GM23248 (cell line): ENCODE measurements around the gene IGF2BP2. TPM values are rescaled to one million over a fixed set of nuclear protein-coding genes. Genes with fewer than 3 reads are reported as not detected.
A peak's percentile ranks its signal among the peaks of the same experiment; 100 is the strongest.
"Not testable (repeated sequence)": the region's sequence is repeated elsewhere in the genome, so short reads cannot be mapped to it uniquely, and the experiment has no call there.

Experiments used
- DNase-seq: peaks from one replicate; pipeline ENCODE4 v3.0.0-alpha.2; 2015
- H2AFZ ChIP-seq: fragments of 200-600 bp; sonication (generic); 2 replicates; pipeline ENCODE4 v1.6.1; 2016; ENCODE audit warnings: antibody characterized with exemption
- H3F3A ChIP-seq: fragments of 200-600 bp; sonication (generic); 2 replicates; pipeline ENCODE4 v1.6.1; 2016; ENCODE audit warnings: mild to moderate bottlenecking, antibody characterized with exemption, mixed run types; ENCODE audit not compliant: insufficient read depth
- H3K27ac ChIP-seq: fragments of 200-600 bp; sonication (generic); 2 replicates; pipeline ENCODE4 v1.5.1; 2016; ENCODE audit warnings: mild to moderate bottlenecking
- H3K27me3 ChIP-seq: fragments of 200-600 bp; sonication (generic); replicated peaks from 2 replicates; pipeline ENCODE4 v1.6.1; 2016; ENCODE audit warnings: mild to moderate bottlenecking; ENCODE audit not compliant: insufficient read depth
- H3K36me3 ChIP-seq: fragments of 200-600 bp; sonication (generic); 2 replicates; pipeline ENCODE4 v1.6.1; 2016; ENCODE audit warnings: low read depth, mild to moderate bottlenecking
- H3K4me1 ChIP-seq: fragments of 200-600 bp; sonication (generic); 2 replicates; pipeline ENCODE4 v1.6.1; 2016; ENCODE audit warnings: mild to moderate bottlenecking; ENCODE audit not compliant: insufficient read depth
- H3K4me2 ChIP-seq: fragments of 200-600 bp; sonication (generic); one replicate; pipeline ENCODE4 v1.6.1; 2016; ENCODE audit warnings: mild to moderate bottlenecking; ENCODE audit not compliant: unreplicated experiment
- H3K4me3 ChIP-seq: fragments of 200-600 bp; sonication (generic); 2 replicates; pipeline ENCODE4 v1.5.1; 2016; ENCODE audit warnings: mild to moderate bottlenecking
- H3K79me2 ChIP-seq: fragments of 200-600 bp; sonication (generic); 2 replicates; pipeline ENCODE4 v1.6.1; 2016; ENCODE audit warnings: mild to moderate bottlenecking; ENCODE audit not compliant: insufficient read depth
- H3K9ac ChIP-seq: fragments of 200-600 bp; sonication (generic); 2 replicates; pipeline ENCODE4 v1.6.1; 2016; ENCODE audit warnings: mild to moderate bottlenecking
- H3K9me2 ChIP-seq: fragments of 200-600 bp; sonication (generic); 2 replicates; pipeline ENCODE4 v1.6.1; 2016; ENCODE audit warnings: mixed run types, mild to moderate bottlenecking, moderate library complexity; ENCODE audit not compliant: insufficient read depth
- H3K9me3 ChIP-seq: fragments of 200-600 bp; sonication (generic); one replicate; pipeline ENCODE4 v1.6.1; 2017; ENCODE audit warnings: low read depth
- H4K20me1 ChIP-seq: fragments of 200-600 bp; sonication (generic); 2 replicates; pipeline ENCODE4 v1.6.0; 2016; ENCODE audit not compliant: insufficient read depth
- EZH2 ChIP-seq: fragments of 200-600 bp; sonication (generic); IDR thresholded peaks from 2 replicates; pipeline ENCODE4 v1.6.1; 2018; ENCODE audit warnings: antibody characterized with exemption, mild to moderate bottlenecking; ENCODE audit not compliant: insufficient read depth, poor library complexity, severe bottlenecking
- EZH2phosphoT487 ChIP-seq: fragments of 200-600 bp; sonication (generic); IDR thresholded peaks from 2 replicates; pipeline ENCODE4 v1.6.1; 2018; ENCODE audit warnings: antibody characterized with exemption, moderate library complexity, mild to moderate bottlenecking, low read depth; ENCODE audit not compliant: insufficient read depth
- WGBS, 2 experiments: methylation state at CpG; one replicate each; pipeline ENCODE4 v1.1.6; 2015 to 2017; ENCODE audit warnings: low lambda C conversion rate in 2 of 2, low coverage in 1 of 2; ENCODE audit errors: missing lambda C conversion rate in 2 of 2; 5-methylcytosine and 5-hydroxymethylcytosine counted together
- in situ Hi-C: fragments of 300-500 bp; cut with MboI; formaldehyde crosslinking; loops from 2 replicates; pipeline ENCODE4 v1.15.0; 2020
- polyA plus RNA-seq: library from polyadenylated mRNA; unstranded; fragments of >200 nt; fragmentation: Nextera tagmentation; extraction: Ambion mirVana; gene quantifications from 2 replicates; pipeline ENCODE4 v1.2.1, GENCODE V29; 2016
- total RNA-seq: library from RNA; depleted of rRNA; stranded (reverse); fragments of >200 nt; shearing (Covaris generic); gene quantifications from 2 replicates; pipeline ENCODE4 v1.2.3, GENCODE V29; 2014

Gene IGF2BP2
- total and polyA plus RNA-seq, 2 experiments from 2014 or later, result 60.6 to 62.5 TPM

DNA sequence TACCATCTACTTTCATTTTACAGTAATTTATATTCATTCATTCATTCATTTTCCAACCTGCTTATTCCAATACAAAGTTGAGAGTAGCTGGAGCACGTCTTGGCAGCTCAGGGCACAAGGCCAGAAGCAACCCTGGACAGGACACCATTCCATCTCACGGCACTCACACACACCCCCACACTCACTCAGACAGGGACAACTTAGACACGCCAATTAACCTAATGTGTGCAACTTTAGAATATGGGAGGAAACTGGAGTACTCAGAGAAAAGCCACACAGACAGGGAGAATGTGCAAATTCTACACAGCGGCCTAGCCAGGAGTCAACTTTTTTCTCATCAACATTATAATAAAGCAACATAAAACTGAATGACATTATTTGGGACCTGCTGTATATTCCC, 46.7 kb downstream of the IGF2BP2 start:
- Histone ChIP-seq H3K4me2 (no peak overlapping the region), H3K27me3 (no peaks in the 10 kb centered on the region), H3K36me3 (0 out of 2 replicates have a peak, but pooled peaks cover 8% of the 10 kb centered on the region), H3K9ac (no peak overlapping the region), H3K9me2 (no peaks in the 10 kb centered on the region), H2AFZ (no peak overlapping the region), H3K9me3 (no peaks in the 10 kb centered on the region), H3F3A (peaks cover 55% of the 10 kb centered on the region), H3K79me2 (peaks cover 100% of the 10 kb centered on the region), H3K4me3 (no peak overlapping the region), H3K4me1 (peaks cover 46% of the 10 kb centered on the region), H3K27ac (no peak overlapping the region), H4K20me1 (peaks cover 81% of the 10 kb centered on the region)
- no peak for DNase-seq
- in situ Hi-C loops, result no loop called here
- 79 to 89% methylated on average over 4 of the region's 4 CpGs for WGBS, 2 experiments
- TF ChIP-seq EZH2, result no peak
- no peak for TF ChIP-seq EZH2phosphoT487

GRCh38 chr3:185770109-185770508, 54.7 kb downstream of the IGF2BP2 start:
- no peak overlapping the region for H3K4me3 ChIP-seq
- TF ChIP-seq EZH2phosphoT487 (no peak), EZH2 (no peak)
- no peaks in the 10 kb centered on the region for H3K9me2 ChIP-seq
- H3K27ac ChIP-seq, result no peak overlapping the region
- H3F3A ChIP-seq, result peaks cover 13% of the 10 kb centered on the region; the same call in 1 of the 2 replicates
- no peaks in the 10 kb centered on the region for H3K36me3 ChIP-seq
- no peaks in the 10 kb centered on the region for H3K27me3 ChIP-seq
- peaks cover 29% of the 10 kb centered on the region for H3K4me1 ChIP-seq
- H2AFZ ChIP-seq, result no peak overlapping the region
- 82 to 88% methylated on average over 8 of the region's 8 CpGs for WGBS, 2 experiments
- H3K4me2 ChIP-seq, result no peak overlapping the region
- no peak for DNase-seq
- peaks cover 100% of the 10 kb centered on the region for H3K79me2 ChIP-seq
- in situ Hi-C loops, result no loop called here
- peaks cover 26% of the 10 kb centered on the region; the same call in 1 of the 2 replicates for H4K20me1 ChIP-seq
- no peaks in the 10 kb centered on the region for H3K9me3 ChIP-seq
- no peak overlapping the region for H3K9ac ChIP-seq

DNA sequence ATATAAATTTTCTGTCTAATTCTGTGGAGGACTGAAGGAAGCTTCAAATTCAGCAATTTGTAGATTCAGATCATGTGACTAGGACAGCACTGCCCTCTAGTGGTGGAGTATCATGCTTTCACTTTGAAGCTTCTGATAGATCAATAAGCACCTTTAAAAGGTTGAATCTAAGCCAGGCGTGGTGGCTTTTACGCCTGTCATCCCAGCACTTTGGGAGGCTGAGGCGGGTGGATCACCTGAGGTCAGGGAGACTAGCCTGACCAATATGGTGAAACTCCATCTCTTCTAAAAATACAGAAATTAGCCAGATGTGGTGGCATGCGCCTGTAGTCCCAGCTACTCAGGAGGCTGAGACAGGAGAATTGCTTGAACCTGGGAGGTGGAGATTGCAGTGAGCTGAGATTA, 56.3 kb downstream of the IGF2BP2 start:
- H4K20me1 ChIP-seq, result peaks cover 20% of the 10 kb centered on the region; the same call in 1 of the 2 replicates
- H3K4me3 ChIP-seq, H3K27ac ChIP-seq, H3K27me3 ChIP-seq, H2AFZ ChIP-seq, H3K4me2 ChIP-seq, in situ Hi-C loops, H3K36me3 ChIP-seq, H3K9me2 ChIP-seq, H3K9ac ChIP-seq, H3K9me3 ChIP-seq: not testable (repeated sequence)
- peaks cover 100% of the 10 kb centered on the region for H3K79me2 ChIP-seq
- peaks cover 12% of the 10 kb centered on the region; the same call in 1 of the 2 replicates for H3F3A ChIP-seq
- 43 to 57% methylated on average over 4 of the region's 4 CpGs for WGBS, 2 experiments
- peak; percentile 63 for DNase-seq
- H3K4me1 ChIP-seq, result peaks cover 38% of the 10 kb centered on the region

- in situ Hi-C loops, result no loop called here
- H3K4me2 ChIP-seq, result no peak overlapping the region
Measured at GRCh38 chr3:185767002-185767688, 57.7 kb downstream of the IGF2BP2 start.

More at GRCh38 chr3:185767002-185767688, 57.7 kb downstream of the IGF2BP2 start:
- no peaks in the 10 kb centered on the region for H3K9me2 ChIP-seq
- H3K4me1 ChIP-seq, result peaks cover 45% of the 10 kb centered on the region
- no peak overlapping the region for H2AFZ ChIP-seq
- no peak overlapping the region for H3K4me3 ChIP-seq
- H3K27ac ChIP-seq, result no peak overlapping the region
- no peaks in the 10 kb centered on the region for H3K27me3 ChIP-seq
- DNase-seq, result no peak
- H3K9ac ChIP-seq, result no peak overlapping the region
- 88 to 97% methylated on average over 3 of the region's 3 CpGs for WGBS, 2 experiments
- H3K36me3 ChIP-seq, result no peaks in the 10 kb centered on the region
- TF ChIP-seq EZH2, result no peak
- TF ChIP-seq EZH2phosphoT487, result no peak
- H3K79me2 ChIP-seq, result peaks cover 100% of the 10 kb centered on the region
- peaks cover 10% of the 10 kb centered on the region; the same call in 1 of the 2 replicates for H3F3A ChIP-seq
- no peaks in the 10 kb centered on the region for H3K9me3 ChIP-seq
- H4K20me1 ChIP-seq, result peaks cover 16% of the 10 kb centered on the region; the same call in 1 of the 2 replicates
